Measurements from ENCODE around the gene STK26. TPM values are rescaled to one million over a fixed set of nuclear protein-coding genes. Genes with fewer than 3 reads are reported as not detected.

Gene STK26
- total RNA-seq, 1 experiment from 2014 or later: 50.7 TPM

DNA sequence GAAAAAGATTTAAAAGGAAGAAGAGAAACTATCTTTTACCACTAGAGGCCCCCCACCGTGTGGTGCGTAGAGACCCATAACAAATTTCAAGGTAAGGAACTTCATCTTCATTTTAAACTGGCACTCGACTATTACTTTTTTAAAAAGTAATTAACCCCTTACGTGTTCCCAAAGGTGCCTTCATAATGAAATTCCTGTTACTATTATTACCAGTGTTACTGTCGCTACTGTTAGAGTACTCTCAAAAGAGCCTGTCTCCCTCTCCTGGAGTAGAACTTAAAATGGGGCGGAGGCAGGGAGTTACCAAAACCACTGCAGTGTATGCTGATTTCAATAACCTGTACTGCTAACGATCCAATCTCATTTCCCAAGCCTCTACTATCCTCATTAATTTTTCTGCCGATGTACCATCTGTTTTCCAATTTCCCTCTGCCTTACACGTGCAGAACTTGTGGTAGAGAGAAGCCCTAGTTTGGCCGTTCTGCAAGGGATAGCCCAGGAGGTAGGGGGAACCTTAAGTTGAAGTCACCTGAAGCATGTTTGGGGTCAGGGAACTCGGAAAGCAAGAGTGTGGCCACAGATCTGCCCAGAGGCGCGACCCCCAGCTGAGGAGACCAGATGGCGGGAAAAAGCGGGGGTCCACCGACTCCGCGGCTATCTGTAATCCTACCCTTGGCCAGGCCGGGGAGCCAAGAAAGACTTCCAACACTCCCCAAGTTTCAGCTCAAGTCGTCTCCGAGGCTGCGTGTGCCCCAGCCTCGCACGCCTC is 720 bp upstream of the STK26 start:
- CTCF ChIA-PET: interaction anchor here (0.6 to 1.0 kb wide), 2 partner anchors 49 to 197 kb away, joined by 3 to 5 read pairs; partner anchors contain the start of gene RAP2C
- H3F3A ChIP-seq (ENCODE audit: low read length, unreplicated experiment): no peaks in the 10 kb centered on the region
- POLR2A ChIA-PET (ENCODE audit: unreplicated experiment): no interaction called here
- H3K79me2 ChIP-seq (ENCODE audit: low read length): peaks cover 39% of the 10 kb centered on the region
- peak overlapping the region; percentile 87 for H3K9ac ChIP-seq (ENCODE audit: low read length)
- ATAC-seq: peak; percentile 29
- peak overlapping the region; percentile 96 for H3K4me3 ChIP-seq (ENCODE audit: low read length)
- no peak for TF ChIP-seq EZH2phosphoT487 (IDR thresholded peaks at IDR 0.05; ENCODE audit: borderline replicate concordance, low read length)
- TF ChIP-seq EZH2 (IDR thresholded peaks at IDR 0.05; ENCODE audit: low read length, unreplicated experiment): no peak
- TF ChIP-seq, protein P1, sequence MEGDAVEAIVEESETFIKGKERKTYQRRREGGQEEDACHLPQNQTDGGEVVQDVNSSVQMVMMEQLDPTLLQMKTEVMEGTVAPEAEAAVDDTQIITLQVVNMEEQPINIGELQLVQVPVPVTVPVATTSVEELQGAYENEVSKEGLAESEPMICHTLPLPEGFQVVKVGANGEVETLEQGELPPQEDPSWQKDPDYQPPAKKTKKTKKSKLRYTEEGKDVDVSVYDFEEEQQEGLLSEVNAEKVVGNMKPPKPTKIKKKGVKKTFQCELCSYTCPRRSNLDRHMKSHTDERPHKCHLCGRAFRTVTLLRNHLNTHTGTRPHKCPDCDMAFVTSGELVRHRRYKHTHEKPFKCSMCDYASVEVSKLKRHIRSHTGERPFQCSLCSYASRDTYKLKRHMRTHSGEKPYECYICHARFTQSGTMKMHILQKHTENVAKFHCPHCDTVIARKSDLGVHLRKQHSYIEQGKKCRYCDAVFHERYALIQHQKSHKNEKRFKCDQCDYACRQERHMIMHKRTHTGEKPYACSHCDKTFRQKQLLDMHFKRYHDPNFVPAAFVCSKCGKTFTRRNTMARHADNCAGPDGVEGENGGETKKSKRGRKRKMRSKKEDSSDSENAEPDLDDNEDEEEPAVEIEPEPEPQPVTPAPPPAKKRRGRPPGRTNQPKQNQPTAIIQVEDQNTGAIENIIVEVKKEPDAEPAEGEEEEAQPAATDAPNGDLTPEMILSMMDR (conservative IDR thresholded peaks at IDR 0.05; ENCODE audit: low read depth, low read length): peak; percentile 66
- H3K27ac ChIP-seq (ENCODE audit: low read length): peak overlapping the region; percentile 76
- DNase-seq: peak; percentile 44
- peaks cover 25% of the 10 kb centered on the region for H3K4me1 ChIP-seq (ENCODE audit: insufficient read depth, low read length)
- peaks cover 18% of the 10 kb centered on the region for H4K20me1 ChIP-seq (ENCODE audit: low read length)
- peak overlapping the region; percentile 100 for H3K4me2 ChIP-seq (ENCODE audit: low read length)
- H2AFZ ChIP-seq (ENCODE audit: low read length): peak overlapping the region; percentile 90
- TSS peak; percentile 62 for BruUV-seq (replicated peaks)
- H3K36me3 ChIP-seq (ENCODE audit: low read depth, low read length): no peaks in the 10 kb centered on the region
- H3K9me3 ChIP-seq (ENCODE audit: low read length): no peaks in the 10 kb centered on the region
- no peaks in the 10 kb centered on the region for H3K9me2 ChIP-seq (replicated peaks; ENCODE audit: low read length)
- H3K27me3 ChIP-seq (ENCODE audit: low read length): no peaks in the 10 kb centered on the region
- intact Hi-C loops (cut with micrococcal nuclease): loop anchor here (1.0 to 10.0 kb wide), 4 partner anchors 49 to 452 kb away; partner anchors contain the start of gene RAP2C

DNA sequence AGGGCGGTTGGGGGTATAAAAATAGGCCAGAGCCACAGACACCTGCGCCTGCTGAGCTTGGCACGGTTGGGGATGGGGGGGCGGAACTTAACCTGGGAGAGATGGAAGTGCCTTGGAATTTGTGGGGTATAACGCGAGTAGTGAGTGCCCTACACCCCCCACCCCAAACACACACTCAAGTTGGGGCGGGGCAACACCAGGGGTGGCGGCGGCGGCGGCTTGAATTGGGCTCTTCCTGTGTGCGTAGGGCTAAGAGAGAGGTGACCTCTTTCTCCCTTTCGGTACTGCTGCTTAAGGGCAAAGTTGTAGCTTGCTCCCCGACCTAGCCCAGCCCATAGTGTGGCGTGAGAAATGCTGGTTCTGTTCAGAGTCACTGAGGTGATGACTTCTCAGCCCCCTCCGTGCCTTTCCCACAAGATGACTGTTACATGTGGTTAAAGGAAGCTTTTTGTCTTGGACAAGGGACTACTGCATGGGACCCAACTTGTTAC is 839 bp downstream of the STK26 start:
- CTCF ChIA-PET: interaction anchor here (0.6 to 0.7 kb wide), 2 partner anchors 129 to 196 kb away, joined by 3 to 6 read pairs; no protein-coding TSS in a partner anchor
- TSS peak; percentile 38 for BruUV-seq (replicated peaks)

More for the DNA sequence above, 839 bp downstream of the STK26 start:
- no peaks in the 10 kb centered on the region for H3K27me3 ChIP-seq (ENCODE audit: low read length)
- DNase-seq: peak; percentile 31
- peak overlapping the region; percentile 96 for H3K4me3 ChIP-seq (ENCODE audit: low read length)
- TF ChIP-seq, protein P1 (conservative IDR thresholded peaks at IDR 0.05; ENCODE audit: low read depth, low read length): no peak
- TF ChIP-seq EZH2phosphoT487 (IDR thresholded peaks at IDR 0.05; ENCODE audit: borderline replicate concordance, low read length) (no peak), EZH2 (IDR thresholded peaks at IDR 0.05; ENCODE audit: low read length, unreplicated experiment) (no peak)
- peaks cover 25% of the 10 kb centered on the region for H3K4me1 ChIP-seq (ENCODE audit: insufficient read depth, low read length)
- no peaks in the 10 kb centered on the region for H3K9me3 ChIP-seq (ENCODE audit: low read length)
- no peaks in the 10 kb centered on the region for H3F3A ChIP-seq (ENCODE audit: low read length, unreplicated experiment)
- POLR2A ChIA-PET (ENCODE audit: unreplicated experiment): interaction anchor here (0.7 kb wide), 1 partner anchor 1973 kb away, joined by 10 read pairs; no protein-coding TSS in a partner anchor
- H3K27ac ChIP-seq (ENCODE audit: low read length): peak overlapping the region; percentile 76
- intact Hi-C loops (cut with micrococcal nuclease): loop anchor here (2.0 to 10.0 kb wide), 3 partner anchors 172 to 451 kb away; partner anchors contain the start of gene RAP2C
- no peaks in the 10 kb centered on the region for H3K9me2 ChIP-seq (replicated peaks; ENCODE audit: low read length)
- H4K20me1 ChIP-seq (ENCODE audit: low read length): peaks cover 18% of the 10 kb centered on the region
- H3K4me2 ChIP-seq (ENCODE audit: low read length): peak overlapping the region; percentile 100
- H3K79me2 ChIP-seq (ENCODE audit: low read length): peaks cover 55% of the 10 kb centered on the region
- H3K9ac ChIP-seq (ENCODE audit: low read length): peak overlapping the region; percentile 87
- H3K36me3 ChIP-seq (ENCODE audit: low read depth, low read length): no peaks in the 10 kb centered on the region
- H2AFZ ChIP-seq (ENCODE audit: low read length): peak overlapping the region; percentile 90
- ATAC-seq: peak; percentile 18

All from PC-3 (cell line).